K562 (cell line): ENCODE measurements around the gene NOL4L. TPM values are rescaled to one million over a fixed set of nuclear protein-coding genes. Genes with fewer than 3 reads are reported as not detected.
A peak's percentile ranks its signal among the peaks of the same experiment; 100 is the strongest.

Source experiments
- ATF4 ChIP-seq: fragments of 450-650 bp; formaldehyde crosslinking; IDR thresholded peaks from 2 replicates; pipeline ENCODE4 v1.4.0; 2022; ENCODE audit warnings: mild to moderate bottlenecking, moderate library complexity
- ATF7 ChIP-seq: fragments of 450-650 bp; IDR thresholded peaks from 2 replicates; pipeline ENCODE4 v1.7.1; 2014; ENCODE audit warnings: mild to moderate bottlenecking, moderate library complexity
- ETV6 ChIP-seq, 3 experiments: fragments of 150-350 bp in 1 of 3; sonication (generic) in 1 of 3; formaldehyde crosslinking in 1 of 3; IDR thresholded peaks; 2 replicates each; pipeline versions ENCODE4 v1.6.1 to v1.8.0; 2014 to 2022; ENCODE audit warnings: borderline replicate concordance in 2 of 3, low read depth in 2 of 3, antibody characterized with exemption in 1 of 3, low read length in 1 of 3, mild to moderate bottlenecking in 1 of 3, missing genetic modification reagents in 1 of 3
- KDM4B ChIP-seq, 2 experiments: fragments of 450-650 bp in 1 of 2; sonication (generic) in 1 of 2; IDR thresholded peaks; 2 replicates each; pipeline ENCODE4 v1.6.1; 2016 to 2017; ENCODE audit warnings: borderline replicate concordance in 2 of 2, antibody characterized with exemption in 1 of 2, low read depth in 1 of 2, mild to moderate bottlenecking in 1 of 2
- MYNN ChIP-seq, 2 experiments: sonication (generic); formaldehyde crosslinking in 1 of 2; IDR thresholded peaks; 2 replicates each; pipeline versions ENCODE4 v1.5.0 to v1.6.1; 2016 to 2020; ENCODE audit warnings: antibody characterized with exemption in 1 of 2, missing genetic modification reagents in 1 of 2
- NCOR1 ChIP-seq: fragments of 450-650 bp; IDR thresholded peaks from 2 replicates; pipeline ENCODE4 v1.6.1; 2016; ENCODE audit warnings: mild to moderate bottlenecking, moderate library complexity
- RBM14 ChIP-seq: fragments of 200-400 bp; formaldehyde crosslinking; IDR thresholded peaks from 2 replicates; pipeline ENCODE4 v1.6.1; 2018; ENCODE audit warnings: low read depth, mild to moderate bottlenecking, low read length, moderate library complexity, borderline replicate concordance; ENCODE audit not compliant: insufficient read depth
- ZNF695 ChIP-seq: fragments of 450-650 bp; formaldehyde crosslinking; IDR thresholded peaks from 2 replicates; pipeline ENCODE4 v1.4.0; 2020; ENCODE audit warnings: mild to moderate bottlenecking, moderate library complexity
- polyA plus RNA-seq, 8 experiments: library from polyadenylated mRNA; depleted of rRNA in 4 of 8; stranded (reverse) in 5 of 8; unstranded in 3 of 8; fragments of >200 nt; fragmentation: Nextera tagmentation in 2 of 8; fragmentation: Illumina TruSeq in 1 of 8; extraction: Ambion mirVana in 2 of 8; extraction: Trizol in 1 of 8; gene quantifications; 2 replicates each; pipeline versions ENCODE4 v1.2.1 to v1.2.3, GENCODE V29; 2011 to 2014; ENCODE audit warnings: inconsistent platforms in 1 of 8, missing spikeins in 1 of 8
- total RNA-seq, 7 experiments: library from RNA; depleted of rRNA in 6 of 7; stranded (reverse); fragments of >200 nt in 6 of 7; fragmentation: Illumina TruSeq in 2 of 7; extraction: Trizol in 2 of 7; gene quantifications; 2 replicates each; pipeline versions ENCODE4 v1.2.1 to v1.2.3, GENCODE V29; 2011 to 2021; ENCODE audit warnings: low replicate concordance in 1 of 7
- TF ChIP-seq, protein P1 (sequence below): fragments of 450-650 bp; formaldehyde crosslinking; IDR thresholded peaks from 2 replicates; pipeline ENCODE4 v1.4.0; 2020; ENCODE audit warnings: mild to moderate bottlenecking, moderate library complexity
- TF ChIP-seq, protein P2 (sequence below): fragments of 250-450 bp; sonication (Bioruptor Pico); IDR thresholded peaks from 2 replicates; pipeline ENCODE4 v1.8.0; 2021; ENCODE audit warnings: mild to moderate bottlenecking, moderate library complexity
- TF ChIP-seq, protein P3 (sequence below): fragments of 450-650 bp; IDR thresholded peaks from 2 replicates; pipeline ENCODE4 v1.6.1; 2016

Gene NOL4L
- total and polyA plus RNA-seq, 9 of the 15 experiments (the other 6 are each of a cell fraction or from before 2014, with no cell fraction given): 5.1 to 36.2 (median 13.6) TPM

DNA sequence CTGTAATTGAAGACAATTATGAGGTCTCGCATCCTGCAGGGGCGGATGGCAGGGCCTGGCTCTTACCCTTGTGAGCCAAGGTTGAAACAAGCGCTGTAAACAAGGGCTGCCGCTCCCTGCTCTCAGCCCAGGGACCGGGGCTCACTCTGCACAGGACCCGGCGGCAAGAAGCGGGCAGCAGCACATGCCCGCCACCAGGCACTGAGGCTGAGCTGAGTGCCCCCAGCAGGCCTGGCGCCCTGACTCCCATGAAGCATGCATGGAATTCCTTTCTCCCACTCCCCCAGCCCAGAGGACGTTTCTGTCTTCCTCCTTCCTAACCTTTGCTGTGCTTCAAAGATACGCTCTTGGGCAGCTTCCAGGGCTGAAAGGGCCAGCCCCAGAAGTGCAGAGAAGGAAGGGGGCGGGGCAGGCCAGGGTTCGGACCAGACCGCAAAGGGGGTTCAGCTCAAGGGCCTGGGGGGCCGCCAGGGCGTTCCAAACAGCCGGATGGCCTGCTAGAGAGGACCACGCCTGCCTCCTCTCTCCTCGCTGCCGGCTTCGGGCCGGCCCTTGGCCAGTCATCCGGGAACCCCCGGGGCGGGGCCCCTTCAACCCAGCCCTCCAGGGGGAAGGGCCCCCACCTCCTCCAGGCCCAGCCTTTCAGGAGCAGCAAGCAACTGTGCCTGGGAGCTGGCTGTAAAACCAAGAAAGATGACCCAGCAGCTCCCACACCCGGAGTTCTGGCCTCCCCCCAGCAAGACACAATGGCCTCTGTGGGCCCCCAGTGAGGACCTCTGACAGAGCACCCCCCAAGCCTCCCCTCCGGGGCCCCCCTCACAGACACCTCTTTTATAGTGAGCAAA is 109.9 kb downstream of the NOL4L start (continued):
- TF ChIP-seq ATF7 (peak; percentile 6; the same call in 1 of the 2 replicates), ZNF695 (CRISPR knock-in tag) (no peak), NCOR1 (peak; percentile 58), ETV6 (IDR thresholded peaks at IDR 0.05; ENCODE audit: borderline replicate concordance in 1 of 2, low read depth in 2 of 2, low read length in 1 of 2) (peak in 1 of 2 experiments; percentile 39; a peak in 1 of 4 replicates), ETV6 (CRISPR knock-in tag; IDR thresholded peaks at IDR 0.05; ENCODE audit: borderline replicate concordance) (no peak), MYNN (IDR thresholded peaks at IDR 0.05) (peak; percentile 28; the same call in 1 of the 2 replicates), MYNN (CRISPR knock-in tag; IDR thresholded peaks at IDR 0.05) (no peak), RBM14 (no peak), ATF4 (CRISPR knock-in tag) (no peak), KDM4B (IDR thresholded peaks at IDR 0.05; ENCODE audit: borderline replicate concordance in 2 of 2, low read depth in 1 of 2) (0 out of 4 replicates have a peak, but pooled peaks of 1 of the 2 experiments have one; percentile 74)
- TF ChIP-seq, protein P1, sequence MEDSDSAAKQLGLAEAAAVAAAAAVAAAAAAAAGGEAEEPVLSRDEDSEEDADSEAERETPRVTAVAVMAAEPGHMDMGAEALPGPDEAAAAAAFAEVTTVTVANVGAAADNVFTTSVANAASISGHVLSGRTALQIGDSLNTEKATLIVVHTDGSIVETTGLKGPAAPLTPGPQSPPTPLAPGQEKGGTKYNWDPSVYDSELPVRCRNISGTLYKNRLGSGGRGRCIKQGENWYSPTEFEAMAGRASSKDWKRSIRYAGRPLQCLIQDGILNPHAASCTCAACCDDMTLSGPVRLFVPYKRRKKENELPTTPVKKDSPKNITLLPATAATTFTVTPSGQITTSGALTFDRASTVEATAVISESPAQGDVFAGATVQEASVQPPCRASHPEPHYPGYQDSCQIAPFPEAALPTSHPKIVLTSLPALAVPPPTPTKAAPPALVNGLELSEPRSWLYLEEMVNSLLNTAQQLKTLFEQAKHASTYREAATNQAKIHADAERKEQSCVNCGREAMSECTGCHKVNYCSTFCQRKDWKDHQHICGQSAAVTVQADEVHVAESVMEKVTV: no peak
- TF ChIP-seq, protein P2, sequence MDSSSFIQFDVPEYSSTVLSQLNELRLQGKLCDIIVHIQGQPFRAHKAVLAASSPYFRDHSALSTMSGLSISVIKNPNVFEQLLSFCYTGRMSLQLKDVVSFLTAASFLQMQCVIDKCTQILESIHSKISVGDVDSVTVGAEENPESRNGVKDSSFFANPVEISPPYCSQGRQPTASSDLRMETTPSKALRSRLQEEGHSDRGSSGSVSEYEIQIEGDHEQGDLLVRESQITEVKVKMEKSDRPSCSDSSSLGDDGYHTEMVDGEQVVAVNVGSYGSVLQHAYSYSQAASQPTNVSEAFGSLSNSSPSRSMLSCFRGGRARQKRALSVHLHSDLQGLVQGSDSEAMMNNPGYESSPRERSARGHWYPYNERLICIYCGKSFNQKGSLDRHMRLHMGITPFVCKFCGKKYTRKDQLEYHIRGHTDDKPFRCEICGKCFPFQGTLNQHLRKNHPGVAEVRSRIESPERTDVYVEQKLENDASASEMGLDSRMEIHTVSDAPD: no peak
- TF ChIP-seq, protein P3, sequence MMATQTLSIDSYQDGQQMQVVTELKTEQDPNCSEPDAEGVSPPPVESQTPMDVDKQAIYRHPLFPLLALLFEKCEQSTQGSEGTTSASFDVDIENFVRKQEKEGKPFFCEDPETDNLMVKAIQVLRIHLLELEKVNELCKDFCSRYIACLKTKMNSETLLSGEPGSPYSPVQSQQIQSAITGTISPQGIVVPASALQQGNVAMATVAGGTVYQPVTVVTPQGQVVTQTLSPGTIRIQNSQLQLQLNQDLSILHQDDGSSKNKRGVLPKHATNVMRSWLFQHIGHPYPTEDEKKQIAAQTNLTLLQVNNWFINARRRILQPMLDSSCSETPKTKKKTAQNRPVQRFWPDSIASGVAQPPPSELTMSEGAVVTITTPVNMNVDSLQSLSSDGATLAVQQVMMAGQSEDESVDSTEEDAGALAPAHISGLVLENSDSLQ: no peak
